ENCODE measurements around the gene EPS8L3.

The EPS8L3 gene

DNA sequence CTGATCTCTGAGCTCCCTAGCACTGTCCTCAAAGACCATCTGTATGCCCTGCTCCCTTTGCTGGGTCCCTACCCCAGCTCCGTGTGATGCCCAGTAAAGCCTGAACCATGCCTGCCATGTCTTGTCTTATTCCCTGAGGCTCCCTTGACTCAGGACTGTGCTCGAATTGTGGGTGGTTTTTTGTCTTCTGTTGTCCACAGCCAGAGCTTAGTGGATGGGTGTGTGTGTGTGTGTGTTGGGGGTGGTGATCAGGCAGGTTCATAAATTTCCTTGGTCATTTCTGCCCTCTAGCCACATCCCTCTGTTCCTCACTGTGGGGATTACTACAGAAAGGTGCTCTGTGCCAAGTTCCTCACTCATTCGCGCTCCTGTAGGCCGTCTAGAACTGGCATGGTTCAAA lies 46.0 kb downstream of the EPS8L3 start:
- no peaks in the 10 kb centered on the region for H3K27me3 ChIP-seq (replicated peaks; ENCODE audit: control insufficient read depth, insufficient read depth, low read length)
- H3K36me3 ChIP-seq (ENCODE audit: control insufficient read depth, insufficient read depth, low read length) = no peaks in the 10 kb centered on the region
- H3K4me3 ChIP-seq (replicated peaks; ENCODE audit: low read depth, low read length) = no peak overlapping the region
- DNase-seq (ENCODE audit: extremely low read depth, insufficient read length) = no peak
- TF ChIP-seq, protein P1, sequence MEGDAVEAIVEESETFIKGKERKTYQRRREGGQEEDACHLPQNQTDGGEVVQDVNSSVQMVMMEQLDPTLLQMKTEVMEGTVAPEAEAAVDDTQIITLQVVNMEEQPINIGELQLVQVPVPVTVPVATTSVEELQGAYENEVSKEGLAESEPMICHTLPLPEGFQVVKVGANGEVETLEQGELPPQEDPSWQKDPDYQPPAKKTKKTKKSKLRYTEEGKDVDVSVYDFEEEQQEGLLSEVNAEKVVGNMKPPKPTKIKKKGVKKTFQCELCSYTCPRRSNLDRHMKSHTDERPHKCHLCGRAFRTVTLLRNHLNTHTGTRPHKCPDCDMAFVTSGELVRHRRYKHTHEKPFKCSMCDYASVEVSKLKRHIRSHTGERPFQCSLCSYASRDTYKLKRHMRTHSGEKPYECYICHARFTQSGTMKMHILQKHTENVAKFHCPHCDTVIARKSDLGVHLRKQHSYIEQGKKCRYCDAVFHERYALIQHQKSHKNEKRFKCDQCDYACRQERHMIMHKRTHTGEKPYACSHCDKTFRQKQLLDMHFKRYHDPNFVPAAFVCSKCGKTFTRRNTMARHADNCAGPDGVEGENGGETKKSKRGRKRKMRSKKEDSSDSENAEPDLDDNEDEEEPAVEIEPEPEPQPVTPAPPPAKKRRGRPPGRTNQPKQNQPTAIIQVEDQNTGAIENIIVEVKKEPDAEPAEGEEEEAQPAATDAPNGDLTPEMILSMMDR (IDR thresholded peaks at IDR 0.05; ENCODE audit: insufficient read depth, low read length, poor library complexity, severe bottlenecking) = no peak

GRCh38 chr1:109716570-109717090 lies 47.1 kb downstream of the EPS8L3 start:
- DNase-seq (ENCODE audit: extremely low read depth, insufficient read length) = no peak
- H3K36me3 ChIP-seq (ENCODE audit: control insufficient read depth, insufficient read depth, low read length) = no peaks in the 10 kb centered on the region
- TF ChIP-seq, protein P1 (IDR thresholded peaks at IDR 0.05; ENCODE audit: insufficient read depth, low read length, poor library complexity, severe bottlenecking) = no peak
- H3K4me3 ChIP-seq (replicated peaks; ENCODE audit: low read depth, low read length) = no peak overlapping the region
- no peaks in the 10 kb centered on the region for H3K27me3 ChIP-seq (replicated peaks; ENCODE audit: control insufficient read depth, insufficient read depth, low read length)

- H3K27me3 ChIP-seq (replicated peaks; ENCODE audit: control insufficient read depth, insufficient read depth, low read length) = no peaks in the 10 kb centered on the region
- no peaks in the 10 kb centered on the region for H3K36me3 ChIP-seq (ENCODE audit: control insufficient read depth, insufficient read depth, low read length)
- H3K4me3 ChIP-seq (replicated peaks; ENCODE audit: low read depth, low read length) = no peak overlapping the region
- TF ChIP-seq, protein P1 (IDR thresholded peaks at IDR 0.05; ENCODE audit: insufficient read depth, low read length, poor library complexity, severe bottlenecking) = no peak
- no peak for DNase-seq (ENCODE audit: extremely low read depth, insufficient read length)
Measured at GRCh38 chr1:109716121-109716520, 47.6 kb downstream of the EPS8L3 start.

DNA sequence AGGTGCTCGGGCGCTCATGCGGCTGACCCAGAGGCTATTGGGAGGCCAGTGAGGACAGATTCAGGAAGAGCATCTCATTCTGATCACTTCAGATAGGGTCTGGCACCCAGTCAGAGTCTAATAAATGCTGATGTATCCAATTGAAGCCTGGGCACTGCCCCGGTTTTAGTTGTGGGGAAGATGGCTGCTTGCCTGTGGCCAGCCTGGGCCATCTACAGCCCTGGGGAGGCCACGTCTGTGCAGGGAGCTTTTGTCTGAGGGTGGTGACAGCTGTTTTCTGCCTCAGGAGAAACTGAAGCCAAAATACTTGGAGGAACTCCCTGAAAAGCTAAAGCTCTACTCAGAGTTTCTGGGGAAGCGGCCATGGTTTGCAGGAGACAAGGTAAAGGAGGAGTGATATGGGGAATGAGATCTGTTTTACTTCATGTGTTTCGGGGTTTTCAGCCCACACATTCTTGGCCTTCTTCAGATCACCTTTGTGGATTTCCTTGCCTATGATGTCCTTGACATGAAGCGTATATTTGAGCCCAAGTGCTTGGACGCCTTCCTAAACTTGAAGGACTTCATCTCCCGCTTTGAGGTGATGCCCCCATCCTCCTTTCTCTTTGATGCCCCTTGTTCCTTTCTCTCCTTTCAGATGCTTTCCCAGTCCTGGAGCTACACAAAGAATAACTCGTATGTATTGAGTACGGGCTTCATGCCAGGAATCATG lies 48.9 kb downstream of the EPS8L3 start:
- Histone ChIP-seq H3K4me3 (replicated peaks; ENCODE audit: low read depth, low read length) (no peak overlapping the region), H3K27me3 (replicated peaks; ENCODE audit: control insufficient read depth, insufficient read depth, low read length) (no peaks in the 10 kb centered on the region), H3K36me3 (ENCODE audit: control insufficient read depth, insufficient read depth, low read length) (no peaks in the 10 kb centered on the region)
- DNase-seq (ENCODE audit: extremely low read depth, insufficient read length) = no peak
- TF ChIP-seq, protein P1 (IDR thresholded peaks at IDR 0.05; ENCODE audit: insufficient read depth, low read length, poor library complexity, severe bottlenecking) = no peak

DNA sequence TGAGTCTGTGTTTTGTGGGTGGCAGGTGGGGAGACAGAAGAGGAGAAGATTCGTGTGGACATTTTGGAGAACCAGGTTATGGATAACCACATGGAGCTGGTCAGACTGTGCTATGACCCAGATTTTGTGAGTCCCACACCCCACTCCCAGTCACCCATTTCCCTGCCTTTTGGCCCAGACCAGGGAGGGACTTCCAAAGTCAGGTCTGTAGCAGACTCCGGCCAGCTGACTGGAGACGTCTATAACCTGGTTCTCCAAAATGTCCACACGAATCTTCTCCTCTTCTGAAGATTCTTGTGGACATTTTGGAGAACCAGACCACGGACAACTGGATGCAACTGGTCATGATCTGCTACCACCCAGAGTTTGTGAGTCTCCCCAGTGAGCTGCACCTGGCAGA lies 50.1 kb downstream of the EPS8L3 start:
- H3K4me3 ChIP-seq (replicated peaks; ENCODE audit: low read depth, low read length) = no peak overlapping the region
- H3K27me3 ChIP-seq (replicated peaks; ENCODE audit: control insufficient read depth, insufficient read depth, low read length) = no peaks in the 10 kb centered on the region
- TF ChIP-seq, protein P1 (IDR thresholded peaks at IDR 0.05; ENCODE audit: insufficient read depth, low read length, poor library complexity, severe bottlenecking) = no peak
- no peaks in the 10 kb centered on the region for H3K36me3 ChIP-seq (ENCODE audit: control insufficient read depth, insufficient read depth, low read length)
- no peak for DNase-seq (ENCODE audit: extremely low read depth, insufficient read length)

Data from GM06990 (cell line).